A549 (cell line): ENCODE data around the gene GAA. TPM values are rescaled to one million over a fixed set of nuclear protein-coding genes. Genes with fewer than 3 reads are reported as not detected.

Experiments used
- ATAC-seq, 2 experiments: fragments of 200-7000 bp in 1 of 2; fragments of >200 bp in 1 of 2; cut with Nextera tagmentation in 1 of 2; cut with Tn5 transposase in 1 of 2; 3 replicates each; pipeline versions ENCODE4 v1.8.0 to v1.9.1; 2018 to 2020; ENCODE audit warnings: mild to moderate bottlenecking in 1 of 2, moderate library complexity in 1 of 2
- CTCF ChIA-PET: fragments of 300-600 bp; sonication (Branson Sonifier 250); formaldehyde crosslinking; extraction: SDS; loops from one replicate; lab custom pipeline; 2021; ENCODE audit warnings: antibody characterized with exemption, inconsistent platforms; lab: Yijun Ruan, JAX
- POLR2A ChIA-PET: fragments of 350-600 bp; formaldehyde crosslinking; extraction: SDS; loops from one replicate; lab custom pipeline; 2021; ENCODE audit warnings: antibody characterized with exemption, inconsistent platforms; lab: Yijun Ruan, JAX
- DNase-seq, 2 experiments: peaks; one replicate each; pipeline versions ENCODE4 v3.0.0 to v3.0.0-alpha.2; 2011 to 2016; ENCODE audit warnings: low read depth in 1 of 2, low spot score in 1 of 2
- FAIRE-seq: peaks from 2 replicates; lab custom pipeline; 2011; peaks lifted over from hg19 to GRCh38; lab: Jason Lieb, UNC
- H3K27ac ChIP-seq, 2 experiments: fragments of >200 bp; sonication (Bioruptor Twin); formaldehyde crosslinking; 3 replicates each; pipeline ENCODE4 v1.5.1; 2016 to 2017
- H3K4me1 ChIP-seq: fragments of >200 bp; sonication (Bioruptor Twin); formaldehyde crosslinking; 3 replicates; pipeline ENCODE4 v1.6.1; 2016
- H3K4me2 ChIP-seq: fragments of >200 bp; sonication (Bioruptor Twin); formaldehyde crosslinking; 3 replicates; pipeline ENCODE4 v1.6.1; 2016
- H3K4me3 ChIP-seq: fragments of >200 bp; sonication (Bioruptor Twin); formaldehyde crosslinking; 3 replicates; pipeline ENCODE4 v1.5.1; 2016
- H3K9me3 ChIP-seq: fragments of >200 bp; sonication (Bioruptor Twin); formaldehyde crosslinking; 3 replicates; pipeline ENCODE4 v1.6.1; 2016
- BHLHE40 ChIP-seq: IDR thresholded peaks from 2 replicates; pipeline ENCODE4 v1.6.1; 2012; ENCODE audit warnings: low read depth, low read length, inconsistent platforms
- CHD2 ChIP-seq: fragments of 150-350 bp; IDR thresholded peaks from 2 replicates; pipeline ENCODE4 v1.6.1; 2014; ENCODE audit warnings: low read length; ENCODE audit not compliant: partially characterized antibody
- CHD4 ChIP-seq: fragments of 200-600 bp; sonication (generic); IDR thresholded peaks from 2 replicates; pipeline ENCODE4 v1.6.1; 2016; ENCODE audit warnings: antibody characterized with exemption, mild to moderate bottlenecking, borderline replicate concordance
- E2F6 ChIP-seq: IDR thresholded peaks from 2 replicates; pipeline ENCODE4 v1.6.1; 2012; ENCODE audit warnings: low read depth, borderline replicate concordance
- EHF ChIP-seq: fragments of 250-450 bp; sonication (Bioruptor Pico); IDR thresholded peaks from 2 replicates; pipeline ENCODE4 v1.5.0; 2020; ENCODE audit warnings: mild to moderate bottlenecking
- EP300 ChIP-seq, 2 experiments: fragments of >200 bp; sonication (Bioruptor Twin); formaldehyde crosslinking; IDR thresholded peaks; 2 replicates in 1 of 2; 3 replicates in 1 of 2; pipeline ENCODE4 v1.6.1; 2016 to 2017
- FOSB ChIP-seq: fragments of 250-450 bp; sonication (Bioruptor Pico); IDR thresholded peaks from 2 replicates; pipeline ENCODE4 v1.5.0; 2020; ENCODE audit warnings: mild to moderate bottlenecking, moderate library complexity
- GATA3 ChIP-seq: IDR thresholded peaks from 2 replicates; pipeline ENCODE4 v1.6.1; 2012; ENCODE audit warnings: borderline replicate concordance
- HDAC2 ChIP-seq: fragments of 200-600 bp; sonication (generic); IDR thresholded peaks from 2 replicates; pipeline ENCODE4 v1.6.1; 2016
- HOXB13 ChIP-seq: fragments of 250-450 bp; sonication (Bioruptor Pico); IDR thresholded peaks from 2 replicates; pipeline ENCODE4 v1.5.0; 2020; ENCODE audit warnings: low read depth, mild to moderate bottlenecking, moderate library complexity
- HOXB5 ChIP-seq: fragments of 250-450 bp; sonication (Bioruptor Pico); IDR thresholded peaks from 2 replicates; pipeline ENCODE4 v1.5.0; 2020; ENCODE audit warnings: mild to moderate bottlenecking, moderate library complexity
- JUNB ChIP-seq: fragments of >200 bp; sonication (Bioruptor Twin); formaldehyde crosslinking; IDR thresholded peaks from 2 replicates; pipeline ENCODE4 v1.6.1; 2016
- MAX ChIP-seq: IDR thresholded peaks from 2 replicates; pipeline ENCODE4 v1.6.1; 2012
- MYC ChIP-seq: IDR thresholded peaks from 2 replicates; pipeline ENCODE4 v1.6.1; 2012; ENCODE audit warnings: mild to moderate bottlenecking, inconsistent platforms, low read length, improper control_type of control experiment, borderline replicate concordance
- NPAS2 ChIP-seq: fragments of 250-450 bp; sonication (Bioruptor Pico); IDR thresholded peaks from 2 replicates; pipeline ENCODE4 v1.8.0; 2022; ENCODE audit warnings: mild to moderate bottlenecking, moderate library complexity, borderline replicate concordance
- PHF8 ChIP-seq: fragments of 200-600 bp; sonication (generic); IDR thresholded peaks from 2 replicates; pipeline ENCODE4 v1.6.1; 2016; ENCODE audit warnings: low read depth, mild to moderate bottlenecking, antibody characterized with exemption, moderate library complexity, borderline replicate concordance
- POLR2AphosphoS2 ChIP-seq: conservative IDR thresholded peaks from 2 replicates; pipeline ENCODE4 v1.6.1; 2012; ENCODE audit warnings: low read length, improper control_type of control experiment, inconsistent platforms
- RAD21 ChIP-seq, 2 experiments: fragments of >200 bp in 1 of 2; sonication (Bioruptor Twin) in 1 of 2; formaldehyde crosslinking in 1 of 2; IDR thresholded peaks in 1 of 2; conservative IDR thresholded peaks in 1 of 2; 2 replicates in 1 of 2; 3 replicates in 1 of 2; pipeline ENCODE4 v1.6.1; 2012 to 2018; ENCODE audit warnings: inconsistent platforms in 1 of 2
- RARB ChIP-seq: fragments of 250-450 bp; sonication (Bioruptor Pico); IDR thresholded peaks from 2 replicates; pipeline ENCODE4 v1.8.0; 2021; ENCODE audit warnings: mild to moderate bottlenecking, moderate library complexity
- RFX5 ChIP-seq: fragments of 450-650 bp; IDR thresholded peaks from 2 replicates; pipeline ENCODE4 v1.7.1; 2014; ENCODE audit warnings: antibody characterized with exemption, mild to moderate bottlenecking, moderate library complexity
- TFCP2L1 ChIP-seq: fragments of 250-450 bp; sonication (Bioruptor Pico); IDR thresholded peaks from 2 replicates; pipeline ENCODE4 v1.5.0; 2021; ENCODE audit warnings: mild to moderate bottlenecking
- ZNF302 ChIP-seq: fragments of 250-450 bp; sonication (Bioruptor Pico); IDR thresholded peaks from 2 replicates; pipeline ENCODE4 v1.9.0; 2021; ENCODE audit warnings: inconsistent platforms, mild to moderate bottlenecking, moderate library complexity
- WGBS: methylation state at CpG from one replicate; pipeline ENCODE4 v1.1.6; 2017; ENCODE audit errors: missing lambda C conversion rate; 5-methylcytosine and 5-hydroxymethylcytosine counted together
- polyA plus RNA-seq, 4 experiments: library from polyadenylated mRNA; depleted of rRNA in 3 of 4; stranded (reverse); fragments of >200 nt; fragmentation: RNase III in 1 of 4; extraction: RNeasy Plus Mini Kit Qiagen cat#74134 plus additional on column Dnase treatment in 1 of 4; gene quantifications; 2 replicates in 3 of 4; 3 replicates in 1 of 4; pipeline ENCODE4 v1.2.3, GENCODE V29; 2011 to 2017
- TF ChIP-seq, protein P1 (sequence below): fragments of 150-350 bp; IDR thresholded peaks from 2 replicates; pipeline ENCODE4 v1.6.1; 2014; ENCODE audit warnings: low read depth, mild to moderate bottlenecking, low read length
- TF ChIP-seq, protein P2 (sequence below): fragments of 250-450 bp; sonication (Bioruptor Pico); IDR thresholded peaks from 2 replicates; pipeline ENCODE4 v1.5.0; 2021; ENCODE audit warnings: mild to moderate bottlenecking, moderate library complexity, borderline replicate concordance

Gene GAA
- polyA plus RNA-seq, 2 of the 4 experiments (the other 2 are of a cell fraction): 5.7 to 47.4 TPM

GRCh38 chr17:80163336-80163735, 62.0 kb downstream of the GAA start:
- Histone ChIP-seq H3K4me3 (no peak overlapping the region), H3K4me2 (no peak overlapping the region), H3K9me3 (no peaks in the 10 kb centered on the region), H3K27ac (no peak overlapping the region), H3K4me1 (no peaks in the 10 kb centered on the region)
- DNase-seq (no peak), ATAC-seq (no peak), FAIRE-seq (no peak)
- TF ChIP-seq EHF (CRISPR knock-in tag) (no peak), ZNF302 (CRISPR knock-in tag) (no peak), EP300 (IDR thresholded peaks at IDR 0.05) (no peak), HOXB5 (no peak), POLR2AphosphoS2 (no peak), MAX (no peak), HOXB13 (CRISPR knock-in tag) (no peak), MYC (no peak), PHF8 (no peak), NPAS2 (CRISPR knock-in tag) (no peak), GATA3 (no peak), CHD2 (no peak), HDAC2 (no peak), FOSB (no peak), JUNB (no peak)
- TF ChIP-seq, protein P1, sequence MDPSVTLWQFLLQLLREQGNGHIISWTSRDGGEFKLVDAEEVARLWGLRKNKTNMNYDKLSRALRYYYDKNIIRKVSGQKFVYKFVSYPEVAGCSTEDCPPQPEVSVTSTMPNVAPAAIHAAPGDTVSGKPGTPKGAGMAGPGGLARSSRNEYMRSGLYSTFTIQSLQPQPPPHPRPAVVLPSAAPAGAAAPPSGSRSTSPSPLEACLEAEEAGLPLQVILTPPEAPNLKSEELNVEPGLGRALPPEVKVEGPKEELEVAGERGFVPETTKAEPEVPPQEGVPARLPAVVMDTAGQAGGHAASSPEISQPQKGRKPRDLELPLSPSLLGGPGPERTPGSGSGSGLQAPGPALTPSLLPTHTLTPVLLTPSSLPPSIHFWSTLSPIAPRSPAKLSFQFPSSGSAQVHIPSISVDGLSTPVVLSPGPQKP: no peak
- CTCF ChIA-PET: interaction anchor here (1.1 to 1.3 kb wide), 2 partner anchors 12 to 80 kb away, joined by 3 to 4 read pairs; no protein-coding TSS in a partner anchor
- 83% methylated on average over 4 of the region's 4 CpGs for WGBS
- POLR2A ChIA-PET: no interaction called here

DNA sequence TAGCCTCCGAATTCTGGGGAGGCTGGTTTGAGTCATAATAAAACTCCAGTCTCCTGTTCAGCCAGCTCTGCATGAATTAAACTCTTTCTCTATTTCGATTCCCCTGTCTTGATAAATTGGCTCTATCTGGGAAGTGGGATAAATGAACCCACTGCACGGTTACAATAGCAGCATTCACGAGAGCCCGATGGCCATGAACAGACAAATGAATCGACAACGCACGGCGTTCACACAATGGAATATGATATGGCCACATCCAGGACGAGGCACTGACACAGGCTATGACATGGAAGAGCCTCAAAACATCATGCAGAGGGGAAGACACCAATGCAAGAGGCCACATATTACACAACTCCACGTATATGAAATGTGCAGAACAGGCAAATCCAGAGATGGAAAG, 62.8 kb downstream of the GAA start:
- CTCF ChIA-PET: interaction anchor here (0.8 to 2.2 kb wide), 5 partner anchors 13 to 81 kb away, joined by 3 to 7 read pairs (median 4); no protein-coding TSS in a partner anchor
- no peaks in the 10 kb centered on the region for H3K4me1 ChIP-seq
- H3K4me2 ChIP-seq: no peak overlapping the region
- 73% methylated on average over 11 of the region's 11 CpGs for WGBS
- H3K9me3 ChIP-seq: no peaks in the 10 kb centered on the region
- FAIRE-seq (no peak), DNase-seq (no peak), ATAC-seq (no peak)
- no peak overlapping the region for H3K4me3 ChIP-seq
- POLR2A ChIA-PET: no interaction called here
- TF ChIP-seq RFX5 (no peak), RARB (no peak), E2F6 (no peak), TFCP2L1 (CRISPR knock-in tag) (no peak), EHF (CRISPR knock-in tag) (no peak), HOXB13 (CRISPR knock-in tag) (no peak), RAD21 (conservative IDR thresholded peaks at IDR 0.05 in 1 of 2, IDR thresholded peaks at IDR 0.05 in 1 of 2) (no peak), CHD4 (no peak), GATA3 (no peak), MAX (no peak), FOSB (no peak), BHLHE40 (no peak)
- TF ChIP-seq, protein P1: no peak
- TF ChIP-seq, protein P2, sequence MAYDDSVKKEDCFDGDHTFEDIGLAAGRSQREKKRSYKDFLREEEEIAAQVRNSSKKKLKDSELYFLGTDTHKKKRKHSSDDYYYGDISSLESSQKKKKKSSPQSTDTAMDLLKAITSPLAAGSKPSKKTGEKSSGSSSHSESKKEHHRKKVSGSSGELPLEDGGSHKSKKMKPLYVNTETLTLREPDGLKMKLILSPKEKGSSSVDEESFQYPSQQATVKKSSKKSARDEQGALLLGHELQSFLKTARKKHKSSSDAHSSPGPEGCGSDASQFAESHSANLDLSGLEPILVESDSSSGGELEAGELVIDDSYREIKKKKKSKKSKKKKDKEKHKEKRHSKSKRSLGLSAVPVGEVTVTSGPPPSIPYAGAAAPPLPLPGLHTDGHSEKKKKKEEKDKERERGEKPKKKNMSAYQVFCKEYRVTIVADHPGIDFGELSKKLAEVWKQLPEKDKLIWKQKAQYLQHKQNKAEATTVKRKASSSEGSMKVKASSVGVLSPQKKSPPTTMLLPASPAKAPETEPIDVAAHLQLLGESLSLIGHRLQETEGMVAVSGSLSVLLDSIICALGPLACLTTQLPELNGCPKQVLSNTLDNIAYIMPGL (CRISPR knock-in tag): no peak
- H3K27ac ChIP-seq: no peak overlapping the region
